Choroid plexus epithelial cell (primary cell): ENCODE results near the gene FAM180B.

Experiments
- DNase-seq: peaks from one replicate; pipeline ENCODE4 v3.0.0-alpha.2; 2010; ENCODE audit warnings: low read depth
- H3K4me3 ChIP-seq: 2 replicates; pipeline ENCODE4 v1.5.1; 2011; ENCODE audit warnings: low read depth, mild to moderate bottlenecking, control low read depth, low read length, moderate library complexity
- CTCF ChIP-seq: conservative IDR thresholded peaks from 2 replicates; pipeline ENCODE4 v1.5.1; 2011; ENCODE audit warnings: low read depth, mild to moderate bottlenecking, control low read depth, inconsistent platforms, low read length, moderate library complexity

Gene FAM180B

GRCh38 chr11:47609675-47610074 is 23.2 kb downstream of the FAM180B start:
- no peak overlapping the region for H3K4me3 ChIP-seq
- TF ChIP-seq CTCF: no peak
- no peak for DNase-seq

GRCh38 chr11:47611348-47611794 is 24.9 kb downstream of the FAM180B start:
- no peak for DNase-seq
- TF ChIP-seq CTCF: no peak
- H3K4me3 ChIP-seq: no peak overlapping the region

DNA sequence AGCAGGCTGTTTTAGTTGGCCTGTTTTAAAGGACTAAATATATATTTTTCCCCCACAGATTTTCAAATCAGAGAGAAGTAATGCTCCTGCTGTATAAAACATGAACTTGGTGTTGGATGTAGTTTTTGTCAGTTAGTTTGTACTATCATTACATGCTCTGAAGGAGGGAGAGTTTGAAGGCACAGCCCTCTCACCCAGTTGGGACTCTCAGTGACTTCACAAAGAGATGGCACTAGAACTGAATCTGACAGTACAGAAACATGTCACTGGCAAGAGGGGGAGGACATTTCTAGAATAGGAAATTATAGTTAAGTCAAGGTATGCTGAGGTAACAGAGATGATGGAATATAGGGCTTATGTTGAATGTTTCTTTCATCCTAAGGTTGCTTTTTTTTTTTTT is 28.8 kb downstream of the FAM180B start:
- no peak for DNase-seq
- no peak overlapping the region for H3K4me3 ChIP-seq
- TF ChIP-seq CTCF: no peak

GRCh38 chr11:47616726-47617416 is 30.4 kb downstream of the FAM180B start:
- no peak overlapping the region for H3K4me3 ChIP-seq
- TF ChIP-seq CTCF: peak; percentile 99
- DNase-seq: peak; percentile 94

GRCh38 chr11:47617417-47617809 is 30.9 kb downstream of the FAM180B start:
- H3K4me3 ChIP-seq: no peak overlapping the region
- TF ChIP-seq CTCF: no peak
- peak; percentile 84 for DNase-seq

DNA sequence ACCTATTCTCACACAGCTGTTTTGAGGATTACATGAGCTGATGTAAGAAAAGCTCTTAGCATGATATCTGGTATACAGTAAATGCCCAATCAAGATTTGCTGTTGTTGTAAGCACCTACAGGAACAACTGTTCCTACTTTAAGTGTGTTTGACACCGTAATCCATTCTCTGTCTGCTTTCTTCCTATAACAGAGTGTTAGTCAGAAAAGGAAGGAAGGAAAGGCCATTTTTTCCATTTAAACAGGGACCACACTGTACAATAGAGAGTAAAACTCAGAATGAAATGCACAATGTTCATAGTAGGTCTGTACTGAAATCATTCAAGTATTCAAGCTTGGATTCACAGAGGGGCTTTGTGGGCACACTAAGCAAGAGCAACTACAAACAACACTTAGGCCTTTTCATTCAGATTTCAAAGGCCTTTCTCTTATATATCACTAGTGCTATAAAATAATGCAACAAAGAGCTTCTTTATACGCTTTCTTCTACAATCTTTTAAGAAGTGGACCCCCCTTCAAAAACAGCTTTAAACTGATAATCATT is 34.4 kb downstream of the FAM180B start:
- TF ChIP-seq CTCF: no peak
- DNase-seq: no peak
- no peak overlapping the region for H3K4me3 ChIP-seq

DNA sequence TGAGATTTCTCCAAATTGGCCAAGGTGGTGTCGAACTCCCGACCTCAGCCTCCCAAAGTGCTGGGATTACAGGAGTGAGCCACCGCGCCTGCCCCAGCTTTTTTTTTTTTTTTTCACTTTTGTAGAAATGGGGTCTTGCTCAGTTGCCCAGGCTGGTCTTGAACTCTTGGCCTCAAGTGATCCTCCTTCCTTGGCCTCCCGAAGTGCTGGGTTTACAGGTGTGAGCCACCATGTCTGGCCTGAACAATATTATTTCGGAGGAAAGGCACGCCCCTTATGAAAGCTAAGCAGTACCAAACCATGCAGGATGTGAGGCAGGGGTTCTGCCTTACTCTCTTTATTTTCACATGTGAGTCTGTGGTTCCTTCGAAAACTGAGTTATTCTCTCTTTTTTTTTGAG is 39.8 kb downstream of the FAM180B start:
- no peak for TF ChIP-seq CTCF
- no peak for DNase-seq
- no peak overlapping the region for H3K4me3 ChIP-seq
